CD4-positive, alpha-beta T cell treated with Interferon gamma for 1 hour (primary cell): ENCODE results near the gene BBS9.

Experiments
- DNase-seq: peaks from one replicate; pipeline ENCODE4 v3.0.0-alpha.2; 2020

The BBS9 gene

GRCh38 chr7:33563651-33564050 is 434.3 kb downstream of the BBS9 start:
- no peak for DNase-seq

GRCh38 chr7:33578166-33578565 is 448.8 kb downstream of the BBS9 start:
- DNase-seq = no peak

- no peak for DNase-seq
These were observed 449.7 kb downstream of the BBS9 start for GRCh38 chr7:33578881-33579672.

GRCh38 chr7:33579673-33579960 is 450.3 kb downstream of the BBS9 start:
- no peak for DNase-seq

- DNase-seq = no peak
These were observed 451.9 kb downstream of the BBS9 start for GRCh38 chr7:33581236-33581635.

- no peak for DNase-seq
These were observed 452.7 kb downstream of the BBS9 start for GRCh38 chr7:33582104-33582503.

GRCh38 chr7:33582533-33582932 is 453.2 kb downstream of the BBS9 start:
- no peak for DNase-seq

- DNase-seq = no peak
These were observed 460.5 kb downstream of the BBS9 start for GRCh38 chr7:33589911-33590310.

GRCh38 chr7:33590916-33591315 is 461.6 kb downstream of the BBS9 start:
- DNase-seq = no peak

GRCh38 chr7:33591490-33591889 is 462.1 kb downstream of the BBS9 start:
- DNase-seq = no peak

- no peak for DNase-seq
These were observed 463.4 kb downstream of the BBS9 start for GRCh38 chr7:33592718-33593117.

GRCh38 chr7:33593611-33594010 is 464.2 kb downstream of the BBS9 start:
- DNase-seq = no peak

GRCh38 chr7:33596686-33597085 is 467.3 kb downstream of the BBS9 start:
- no peak for DNase-seq

GRCh38 chr7:33597181-33597580 is 467.8 kb downstream of the BBS9 start:
- DNase-seq = no peak

GRCh38 chr7:33601101-33601500 is 471.7 kb downstream of the BBS9 start:
- no peak for DNase-seq

GRCh38 chr7:33601884-33602283 is 472.5 kb downstream of the BBS9 start:
- no peak for DNase-seq

- DNase-seq = no peak
These were observed 474.7 kb downstream of the BBS9 start for GRCh38 chr7:33604056-33604455.

- no peak for DNase-seq
These were observed 481.6 kb downstream of the BBS9 start for GRCh38 chr7:33610918-33611317.

GRCh38 chr7:33612442-33612841 is 483.1 kb downstream of the BBS9 start:
- no peak for DNase-seq

GRCh38 chr7:33614357-33615117 is 485.2 kb downstream of the BBS9 start:
- DNase-seq = no peak

GRCh38 chr7:33616752-33617151 is 487.4 kb downstream of the BBS9 start:
- DNase-seq = no peak

- no peak for DNase-seq
These were observed 489.9 kb downstream of the BBS9 start for GRCh38 chr7:33619264-33619663.

- DNase-seq = no peak
These were observed 493.9 kb downstream of the BBS9 start for GRCh38 chr7:33623267-33623666.

GRCh38 chr7:33624215-33624614 is 494.9 kb downstream of the BBS9 start:
- no peak for DNase-seq

GRCh38 chr7:33626869-33627268 is 497.5 kb downstream of the BBS9 start:
- DNase-seq = no peak
